ENCODE measurements around the gene SDC4. TPM values are rescaled to one million over a fixed set of nuclear protein-coding genes. Genes with fewer than 3 reads are reported as not detected.

Gene SDC4, protein sequence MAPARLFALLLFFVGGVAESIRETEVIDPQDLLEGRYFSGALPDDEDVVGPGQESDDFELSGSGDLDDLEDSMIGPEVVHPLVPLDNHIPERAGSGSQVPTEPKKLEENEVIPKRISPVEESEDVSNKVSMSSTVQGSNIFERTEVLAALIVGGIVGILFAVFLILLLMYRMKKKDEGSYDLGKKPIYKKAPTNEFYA
- 117 and 122 TPM in 2 replicates for total RNA-seq

DNA sequence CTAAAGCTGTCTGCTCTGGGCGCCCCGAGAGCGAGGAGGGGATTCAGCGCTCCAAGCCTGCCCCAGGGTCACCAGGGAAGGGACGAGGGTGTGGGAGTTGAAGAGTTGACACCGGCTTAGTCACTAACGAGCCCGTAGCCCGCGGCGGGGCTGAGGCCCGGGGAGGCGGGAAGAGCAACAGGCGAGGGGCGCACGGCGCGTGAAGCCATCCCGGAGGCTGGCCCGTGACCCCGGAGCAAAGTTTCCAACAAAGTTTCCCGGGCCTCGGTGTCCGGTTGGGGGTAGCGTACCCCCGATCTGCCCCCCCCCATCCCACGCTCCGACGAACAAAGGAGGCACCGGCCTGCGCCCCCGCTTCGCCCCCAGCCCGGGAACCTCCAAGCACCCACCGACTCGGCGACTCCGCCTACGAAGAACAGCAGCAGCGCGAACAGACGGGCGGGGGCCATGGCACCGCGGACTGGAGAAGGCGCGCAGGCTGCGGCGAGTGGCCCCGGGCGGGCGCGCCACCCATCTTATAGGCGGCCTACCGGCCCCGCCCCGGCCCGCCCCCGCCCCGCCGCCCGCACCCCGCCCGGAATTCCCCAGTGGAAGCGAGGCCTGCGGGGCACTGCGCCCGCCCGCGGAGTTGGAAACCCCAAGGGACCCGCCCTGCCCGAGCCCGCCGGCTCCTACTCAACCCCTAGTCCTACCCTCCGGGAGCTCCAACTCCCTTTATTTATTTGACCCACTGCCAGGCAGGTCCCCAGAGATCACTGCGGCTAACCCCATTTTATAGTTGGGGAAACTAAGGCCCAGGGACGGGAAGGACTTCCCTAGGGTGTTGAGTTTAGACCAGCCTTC, at the start of gene SDC4:
TSS of gene SDC4 (minus strand) at position 489 of the 843 bp plus-strand sequence. CDS start at position 449, 40 bp downstream.

DNA sequence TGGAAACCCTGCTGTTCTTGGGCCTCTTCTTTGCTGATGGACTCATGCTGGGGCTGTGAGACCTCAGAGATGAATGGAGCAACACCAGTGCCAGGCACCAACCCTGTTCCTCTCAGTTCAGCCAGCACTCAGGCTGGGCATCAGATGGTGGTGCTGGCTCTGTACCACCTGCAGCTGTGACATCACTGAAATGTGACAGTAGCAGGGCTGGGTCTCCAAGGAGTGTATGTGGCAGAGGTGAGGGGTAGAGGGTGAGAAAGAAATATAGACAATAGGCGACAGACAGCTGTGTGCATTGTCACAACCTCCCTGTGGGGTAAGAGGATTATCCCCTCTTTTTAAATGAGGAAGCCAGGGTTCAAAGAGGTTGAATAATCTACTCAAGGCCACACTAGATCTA, 30.0 kb upstream of the SDC4 start, which contains the start of gene TP53TG5:
TSS of gene TP53TG5 (minus strand) at position 135 of the 400 bp plus-strand sequence. CDS start at position 46, 89 bp downstream.

DNA sequence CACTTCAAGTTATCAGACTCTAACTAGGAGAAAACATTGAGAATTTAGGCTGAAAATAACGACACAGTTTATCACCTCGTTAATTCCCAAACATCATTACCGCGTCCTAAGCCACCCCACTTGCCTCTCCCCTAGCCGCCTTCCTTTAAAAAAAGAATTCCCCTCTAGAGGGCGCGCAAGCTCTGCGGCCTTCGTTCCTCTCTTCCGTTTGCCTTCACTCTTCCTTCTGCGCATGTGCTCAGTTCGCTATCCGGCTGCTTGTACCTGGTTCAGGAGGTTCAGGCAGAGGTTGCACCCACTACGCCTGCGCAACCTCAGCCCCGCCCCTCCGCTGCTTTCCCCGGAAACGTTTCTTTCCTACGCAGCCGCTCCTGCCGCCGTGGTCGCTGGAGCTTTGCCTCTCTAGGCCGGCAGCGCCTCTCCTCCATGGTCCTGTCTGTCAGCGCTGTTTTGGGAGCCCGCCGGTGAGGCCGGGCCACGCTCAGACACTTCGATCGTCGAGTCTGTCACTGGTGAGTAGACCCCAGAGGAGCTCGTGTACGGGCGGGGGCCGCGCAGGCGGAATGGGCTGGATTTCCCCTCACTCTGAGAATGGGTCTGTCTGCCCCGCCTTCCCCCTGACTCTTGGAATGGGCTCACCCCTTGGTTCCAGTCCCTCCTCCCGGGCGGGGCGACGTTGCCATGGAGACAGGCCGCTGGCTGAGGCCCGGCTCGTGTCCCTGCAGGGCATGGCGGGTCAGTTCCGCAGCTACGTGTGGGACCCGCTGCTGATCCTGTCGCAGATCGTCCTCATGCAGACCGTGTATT, 14.8 kb upstream of the SDC4 start, which contains the start of gene SYS1:
TSS of gene SYS1 (plus strand) at position 353 of the 807 bp plus-strand sequence. CDS start at position 729, 376 bp downstream.

DNA sequence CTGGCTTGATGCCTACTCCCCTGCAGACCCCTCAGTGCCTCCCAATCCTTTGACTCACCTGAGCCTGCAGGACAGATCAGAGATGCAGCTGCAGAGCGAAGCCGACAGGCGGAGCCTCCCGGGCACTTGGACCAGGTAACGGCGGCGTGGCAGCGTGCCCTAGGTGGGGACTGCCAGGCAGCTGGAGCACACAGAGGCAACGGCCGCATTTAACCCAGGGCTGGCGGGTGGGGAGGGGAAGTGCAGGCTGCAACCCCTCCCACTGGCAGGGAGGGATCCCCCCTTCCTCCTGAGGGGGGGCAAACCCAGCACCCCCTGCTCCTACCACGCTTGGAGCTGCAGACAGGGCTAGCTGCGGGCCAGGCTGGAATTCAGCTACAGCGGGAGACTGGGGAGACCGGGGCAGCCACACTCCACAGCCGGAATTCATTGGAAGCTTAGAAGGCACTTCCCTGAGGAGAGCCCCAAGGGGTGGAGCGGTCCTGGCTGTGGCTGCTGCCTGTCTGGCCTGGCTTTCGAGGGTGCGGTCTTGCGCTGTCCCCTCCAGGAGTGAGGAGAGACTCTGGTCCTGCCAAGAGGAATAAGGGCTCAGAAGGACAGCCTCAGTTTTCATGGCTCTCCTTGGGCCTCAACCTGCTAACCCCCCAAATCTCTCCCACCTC, 40.0 kb downstream of the SDC4 start, which contains the start of gene MATN4:
TSS of gene MATN4 (minus strand) at position 183 of the 662 bp plus-strand sequence. CDS start 2,717 bp downstream, outside the sequence.

DNA sequence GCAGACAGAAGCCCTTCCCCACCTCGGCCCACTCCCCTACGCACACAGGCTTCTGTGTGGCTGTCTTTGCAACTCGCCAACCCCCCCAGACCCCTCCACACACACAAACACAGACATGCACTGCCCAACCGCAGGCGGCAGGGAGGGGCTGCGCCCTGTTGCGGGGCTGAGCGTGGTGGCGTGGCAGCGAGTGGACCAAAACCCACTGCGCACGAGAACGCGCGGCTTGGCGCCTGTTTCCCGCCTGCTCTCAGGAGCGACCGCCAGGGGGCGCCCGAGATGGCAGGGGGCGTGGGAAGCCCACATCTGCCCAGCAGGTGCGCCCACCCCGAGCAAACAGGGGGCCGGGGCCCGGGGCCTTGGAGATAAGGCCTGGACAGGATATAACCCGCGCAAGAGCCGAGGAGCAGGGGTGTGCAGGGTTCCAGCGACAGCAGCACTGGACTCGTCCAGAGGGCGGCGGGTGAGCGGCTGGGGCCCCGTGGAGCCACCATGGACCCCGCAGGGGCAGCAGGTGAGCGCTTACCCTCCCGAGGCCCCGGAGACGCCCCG, 41.7 kb downstream of the SDC4 start, which contains the start of gene RBPJL:
TSS of gene RBPJL (plus strand) at position 410 of the 552 bp plus-strand sequence. CDS start at position 493, 83 bp downstream.

Other genes with a start within 250 kb of the SDC4 start
- gene KCNS1, start 247.3 kb downstream of the SDC4 start, total RNA-seq = 0.30 and 0.34 TPM in 2 replicates
- not detected in 2 replicates for gene WFDC5, start 233.2 kb downstream of the SDC4 start, total RNA-seq
- gene WFDC12, start 224.0 kb downstream of the SDC4 start, total RNA-seq = not detected in 2 replicates
- gene PI3, start 173.5 kb downstream of the SDC4 start, total RNA-seq = not detected in 2 replicates
- gene SEMG1, start 141.4 kb downstream of the SDC4 start, total RNA-seq = not detected in 2 replicates
- not detected in 2 replicates for gene SEMG2, start 127.1 kb downstream of the SDC4 start, total RNA-seq
- gene SLPI, start 93.9 kb downstream of the SDC4 start, total RNA-seq = not detected in 2 replicates
- not detected in 2 replicates for gene RBPJL, start 41.6 kb downstream of the SDC4 start, total RNA-seq
- not detected in 2 replicates for gene MATN4, start 40.1 kb downstream of the SDC4 start, total RNA-seq
- gene SYS1, start 14.7 kb upstream of the SDC4 start, total RNA-seq = 29.1 and 38.7 TPM in 2 replicates
- not detected in 2 replicates for gene TP53TG5, start 29.9 kb upstream of the SDC4 start, total RNA-seq
- 9.6 and 12.8 TPM in 2 replicates for gene DBNDD2, start 59.9 kb upstream of the SDC4 start, total RNA-seq
- 91.5 and 94.7 TPM in 2 replicates for gene PIGT, start 67.7 kb upstream of the SDC4 start, total RNA-seq
- gene WFDC2, start 121.3 kb upstream of the SDC4 start, total RNA-seq = not detected in 2 replicates
- gene SPINT3, start 167.2 kb upstream of the SDC4 start, total RNA-seq = not detected in 2 replicates
- gene WFDC6, start 191.1 kb upstream of the SDC4 start, total RNA-seq = not detected in 2 replicates
- not detected in 2 replicates for gene EPPIN, start 199.0 kb upstream of the SDC4 start, total RNA-seq
- not detected in 2 replicates for gene WFDC8, start 230.9 kb upstream of the SDC4 start, total RNA-seq